Muscle layer of colon (tissue), 2 donors: ENCODE results near the gene OPRD1.
"Not testable (repeated sequence)": the region's sequence is repeated elsewhere in the genome, so short reads cannot be mapped to it uniquely, and the experiment has no call there.

Experiments used
- H3K27ac ChIP-seq: one replicate; pipeline ENCODE4 v1.7.0; 2013; ENCODE audit warnings: low read depth, mild to moderate bottlenecking, low read length, moderate library complexity
- H3K27me3 ChIP-seq, 2 donors: one replicate each; pipeline ENCODE4 v1.7.0; 2013; ENCODE audit warnings: low read length in 2 of 2, mild to moderate bottlenecking in 2 of 2; ENCODE audit not compliant: insufficient read depth in 2 of 2, control insufficient read depth in 1 of 2
- H3K36me3 ChIP-seq: one replicate; pipeline ENCODE4 v1.7.0; 2013; ENCODE audit warnings: mild to moderate bottlenecking, low read length; ENCODE audit not compliant: insufficient read depth
- H3K4me1 ChIP-seq: one replicate; pipeline ENCODE4 v1.7.0; 2013; ENCODE audit warnings: mild to moderate bottlenecking, low read length; ENCODE audit not compliant: insufficient read depth
- H3K4me3 ChIP-seq, 2 donors: one replicate each; pipeline ENCODE4 v1.7.0; 2013; ENCODE audit warnings: low read length in 2 of 2, low read depth in 1 of 2, mild to moderate bottlenecking in 1 of 2, moderate library complexity in 1 of 2
- H3K9ac ChIP-seq: one replicate; pipeline ENCODE4 v1.7.0; 2013; ENCODE audit warnings: low read length
- H3K9me3 ChIP-seq: one replicate; pipeline ENCODE4 v1.7.0; 2013; ENCODE audit warnings: mild to moderate bottlenecking, low read length
- donor health status: abdominal sarcoma.
- donor health status: Adenocarcinoma of cecum.

OPRD1 gene

DNA sequence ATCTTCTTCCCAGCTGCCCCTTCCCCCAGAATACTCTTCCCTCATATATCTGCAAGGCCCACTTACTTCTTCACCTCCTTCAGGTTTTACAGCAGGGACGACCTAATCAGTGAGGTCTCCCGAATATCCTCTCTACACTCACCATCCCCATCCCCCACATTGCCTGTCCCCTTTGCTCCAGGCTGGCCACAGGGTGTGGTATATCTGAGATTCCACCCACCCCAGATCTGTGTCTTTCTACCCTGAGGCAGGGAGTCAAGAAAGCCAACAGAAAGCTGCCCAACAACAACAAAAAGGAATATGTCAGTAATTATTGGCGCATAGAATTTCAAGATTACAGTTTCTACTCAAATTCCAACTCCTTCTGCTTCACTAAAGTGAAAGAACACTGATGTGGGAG, 30.0 kb upstream of the OPRD1 start:
- Histone ChIP-seq H3K36me3 (no peaks in the 10 kb centered on the region), H3K27me3 (no peaks in the 10 kb centered on the region), H3K4me3 (no peak overlapping the region), H3K9me3 (no peaks in the 10 kb centered on the region), H3K4me1 (peaks cover 4% of the 10 kb centered on the region), H3K9ac (no peak overlapping the region), H3K27ac (no peak overlapping the region)

DNA sequence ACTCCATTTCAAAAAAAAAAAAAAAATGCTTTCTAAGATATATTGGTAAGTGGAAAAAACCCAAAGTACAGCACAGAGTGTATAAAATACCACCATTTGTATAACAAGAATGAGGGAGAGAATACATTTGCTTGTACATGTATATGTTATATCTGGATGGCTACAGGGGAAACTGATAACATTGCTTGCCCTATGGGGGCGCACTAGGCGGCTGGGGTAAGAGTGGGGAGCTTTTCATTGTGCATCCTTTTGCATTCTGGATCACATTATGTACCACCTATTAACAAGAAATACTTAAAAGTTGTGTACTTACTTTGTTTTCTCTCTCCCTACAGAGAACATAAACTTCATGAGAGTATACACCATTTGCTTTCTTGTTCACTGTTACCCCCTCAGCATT, 28.6 kb upstream of the OPRD1 start:
- Histone ChIP-seq H3K27ac (no peak overlapping the region), H3K36me3 (no peaks in the 10 kb centered on the region), H3K9me3 (no peaks in the 10 kb centered on the region), H3K9ac (no peak overlapping the region), H3K4me1 (peaks cover 4% of the 10 kb centered on the region), H3K4me3 (no peak overlapping the region), H3K27me3 (no peaks in the 10 kb centered on the region)

DNA sequence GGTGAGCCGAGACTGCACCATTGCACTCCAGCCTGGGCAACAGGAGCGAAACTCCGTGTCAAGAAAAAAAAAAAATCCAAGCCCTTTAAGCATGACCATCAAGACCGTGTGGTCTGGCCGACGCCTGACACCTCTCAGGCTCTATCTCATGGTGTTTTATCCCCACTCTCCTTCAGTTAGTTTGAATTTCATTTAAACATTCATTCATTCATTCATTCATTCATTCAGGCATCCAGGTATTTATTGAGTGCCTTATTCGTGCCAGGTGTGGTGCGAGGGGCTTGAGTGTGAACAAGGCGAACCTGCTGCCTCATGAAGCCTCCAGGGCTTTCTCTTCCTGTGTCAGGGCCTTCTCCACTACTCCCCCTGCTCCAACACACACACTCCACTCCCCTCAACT, 22.6 kb upstream of the OPRD1 start:
- Histone ChIP-seq H3K9me3 (no peaks in the 10 kb centered on the region), H3K27ac (no peak overlapping the region), H3K4me3 (no peak overlapping the region), H3K36me3 (no peaks in the 10 kb centered on the region), H3K9ac (no peak overlapping the region), H3K27me3 (no peaks in the 10 kb centered on the region), H3K4me1 (no peaks in the 10 kb centered on the region)

DNA sequence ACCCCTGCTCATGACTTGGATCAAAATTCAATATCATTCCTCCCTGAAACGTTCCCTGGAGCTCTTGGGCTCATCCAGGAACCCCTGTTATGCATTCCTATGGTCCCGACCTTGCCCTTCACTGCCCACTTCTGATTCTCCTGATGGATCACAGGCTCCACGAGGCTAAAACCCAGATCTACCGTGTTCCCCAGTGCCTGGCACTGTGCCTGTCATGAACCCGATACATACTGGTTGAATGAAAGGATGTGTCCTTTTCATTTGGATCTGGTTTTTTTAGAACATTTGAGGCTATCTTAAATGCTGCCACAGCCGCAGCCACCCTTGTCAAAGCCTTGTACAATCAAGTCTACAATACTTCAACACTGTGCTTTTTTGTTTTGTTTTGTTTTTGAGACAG, 22.2 kb upstream of the OPRD1 start:
- Histone ChIP-seq H3K9me3 (no peaks in the 10 kb centered on the region), H3K27me3 (no peaks in the 10 kb centered on the region), H3K9ac (no peak overlapping the region), H3K4me3 (no peak overlapping the region), H3K27ac (no peak overlapping the region), H3K36me3 (no peaks in the 10 kb centered on the region), H3K4me1 (no peaks in the 10 kb centered on the region)

DNA sequence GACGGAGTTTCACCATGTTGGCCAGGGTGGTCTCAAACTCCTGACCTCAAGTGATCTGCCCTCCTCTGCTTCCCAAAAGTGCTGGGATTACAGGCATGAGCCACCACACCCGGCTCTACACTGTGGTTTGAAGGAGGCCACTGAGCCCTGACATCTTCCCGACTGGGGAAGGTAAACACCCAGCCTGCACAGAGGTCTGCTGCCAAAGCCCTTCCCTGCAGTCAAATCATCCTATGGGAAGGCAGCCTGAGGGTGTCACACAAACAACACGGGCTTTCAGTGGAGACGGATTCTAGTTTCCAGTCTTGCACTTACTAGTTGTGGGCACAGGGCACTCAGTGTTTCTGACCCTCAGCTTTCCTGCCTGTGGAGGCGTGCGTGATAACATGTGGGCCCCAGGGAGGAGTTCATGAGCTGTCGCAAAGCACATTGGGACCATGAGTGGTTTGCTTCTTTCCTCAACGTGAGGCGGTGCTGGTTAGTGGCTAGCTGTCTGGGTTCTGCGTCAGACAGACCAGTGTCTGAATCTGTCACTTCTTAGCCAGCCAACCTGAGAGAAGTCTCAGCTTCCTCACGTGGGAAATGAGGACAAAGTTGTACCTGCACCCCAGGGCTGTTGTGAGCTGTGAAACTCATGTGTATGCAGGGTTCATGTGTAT, 21.5 kb upstream of the OPRD1 start:
- Histone ChIP-seq H3K9ac (no peak overlapping the region), H3K9me3 (no peaks in the 10 kb centered on the region), H3K36me3 (no peaks in the 10 kb centered on the region), H3K27ac (no peak overlapping the region), H3K27me3 (no peaks in the 10 kb centered on the region), H3K4me1 (no peaks in the 10 kb centered on the region), H3K4me3 (no peak overlapping the region)

DNA sequence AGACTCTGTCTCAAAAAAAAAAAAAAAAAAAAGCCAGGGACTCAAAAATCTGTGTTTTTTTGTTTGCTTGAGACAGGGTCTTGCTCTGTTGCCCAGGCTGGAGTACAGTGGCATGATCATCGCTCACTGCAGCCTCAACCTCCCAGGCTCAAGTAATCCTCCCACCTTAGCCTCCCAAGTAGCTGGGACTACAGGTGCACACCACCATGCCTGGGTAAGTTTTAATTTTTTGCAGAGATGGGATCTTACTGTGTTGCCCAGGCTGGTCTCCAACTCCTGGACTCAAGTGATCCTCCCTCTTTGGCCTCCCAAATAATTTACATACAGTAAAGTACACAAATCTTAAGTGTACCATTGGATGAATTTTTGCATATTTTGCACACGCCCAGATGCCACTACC, 20.0 kb upstream of the OPRD1 start:
- H3K9ac ChIP-seq, H3K4me3 ChIP-seq, H3K9me3 ChIP-seq, H3K27ac ChIP-seq, H3K36me3 ChIP-seq, H3K4me1 ChIP-seq, H3K27me3 ChIP-seq: not testable (repeated sequence)

DNA sequence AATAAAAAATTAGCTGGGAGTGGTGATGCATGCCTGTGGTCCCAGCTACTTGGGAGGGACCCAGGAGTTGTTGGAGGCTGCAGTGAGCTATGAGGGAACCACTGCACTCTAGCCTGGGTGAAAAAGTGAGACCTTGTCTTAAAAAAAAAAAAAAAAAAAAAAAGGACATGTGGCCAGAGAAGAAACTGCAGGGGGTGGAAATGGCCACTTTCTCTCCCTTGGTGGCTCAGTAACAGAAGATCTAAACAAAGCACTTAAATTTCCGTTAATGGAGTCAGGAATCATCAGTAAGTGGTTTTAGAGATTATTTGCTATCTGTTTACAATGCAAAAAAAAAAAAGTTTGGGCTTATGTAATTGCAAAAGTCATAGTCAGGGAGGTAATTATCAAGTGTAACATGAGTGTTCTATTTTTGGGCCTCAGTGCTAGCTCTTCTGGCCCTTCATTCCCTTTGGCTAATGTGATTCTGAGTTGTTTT, 19.3 kb upstream of the OPRD1 start:
- Histone ChIP-seq H3K9me3 (no peaks in the 10 kb centered on the region), H3K4me1 (no peaks in the 10 kb centered on the region), H3K4me3 (no peak overlapping the region), H3K27me3 (no peaks in the 10 kb centered on the region), H3K9ac (no peak overlapping the region), H3K36me3 (no peaks in the 10 kb centered on the region), H3K27ac (no peak overlapping the region)

DNA sequence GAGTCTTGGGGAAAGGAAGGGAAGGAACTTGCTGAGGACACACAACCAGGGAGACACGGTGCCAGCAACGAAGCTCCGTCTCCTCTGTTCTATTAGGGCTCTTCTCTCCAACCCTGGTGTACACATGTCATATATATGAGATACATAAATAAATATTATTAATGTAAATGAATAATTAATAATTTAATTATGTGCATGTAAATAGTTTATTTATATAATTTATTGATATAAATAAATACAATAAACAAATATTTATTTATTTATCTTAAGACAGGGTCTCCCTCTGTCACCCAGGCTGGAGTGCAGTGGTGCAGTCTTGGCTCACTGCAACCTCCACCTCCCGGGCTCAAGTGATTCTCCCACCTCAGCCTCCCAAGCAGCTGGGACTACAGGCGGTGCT, 17.4 kb upstream of the OPRD1 start:
- not testable (repeated sequence) for H3K27ac ChIP-seq, H3K4me3 ChIP-seq, H3K9me3 ChIP-seq, H3K36me3 ChIP-seq, H3K4me1 ChIP-seq, H3K27me3 ChIP-seq, H3K9ac ChIP-seq

DNA sequence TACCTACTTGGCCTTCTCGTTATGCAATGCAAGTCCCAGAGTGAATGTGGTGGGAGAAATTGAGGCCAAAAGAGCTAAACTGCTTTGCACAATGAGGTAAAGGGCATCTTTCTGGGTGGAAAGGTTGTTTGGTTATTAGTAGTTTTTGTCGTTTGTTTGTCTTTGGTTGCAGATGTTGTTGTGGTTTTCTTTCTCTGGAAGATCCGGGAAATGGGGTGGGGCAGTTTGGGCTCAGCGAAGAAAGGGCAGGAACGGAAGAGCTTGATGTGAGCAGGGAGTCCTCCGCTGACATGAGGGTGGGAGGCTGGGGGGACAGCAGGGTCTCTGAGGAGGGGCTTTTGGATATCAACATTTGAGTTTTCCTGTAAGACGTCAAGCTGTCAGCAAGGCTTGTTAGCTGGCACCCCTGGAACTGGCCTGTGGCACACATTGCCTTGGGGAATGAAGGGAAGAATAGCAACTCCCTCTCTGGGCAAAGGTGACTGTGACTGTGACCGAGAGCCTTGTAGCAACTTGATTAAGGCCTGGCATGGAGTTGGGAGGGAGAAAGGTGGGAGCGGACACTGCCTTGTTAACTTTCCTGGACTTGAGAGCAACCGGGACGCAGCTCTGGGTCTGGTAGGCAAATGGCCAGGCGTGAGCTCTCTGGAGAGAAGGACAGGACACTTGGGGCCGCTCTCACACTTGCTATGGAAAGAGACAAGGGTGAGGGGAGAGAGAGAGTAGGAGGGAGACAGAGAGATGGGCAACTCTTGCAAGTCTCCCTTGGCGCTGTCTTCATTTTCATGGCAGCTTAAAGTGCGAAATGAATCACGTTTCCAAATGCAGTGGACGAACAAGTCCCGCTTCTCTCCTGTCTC, 15.4 kb upstream of the OPRD1 start:
- H3K4me3 ChIP-seq: no peak overlapping the region
- no peak overlapping the region for H3K27ac ChIP-seq
- no peak overlapping the region for H3K9ac ChIP-seq
- no peaks in the 10 kb centered on the region for H3K4me1 ChIP-seq
- no peaks in the 10 kb centered on the region for H3K9me3 ChIP-seq
- H3K27me3 ChIP-seq: no peaks in the 10 kb centered on the region
- H3K36me3 ChIP-seq: no peaks in the 10 kb centered on the region

DNA sequence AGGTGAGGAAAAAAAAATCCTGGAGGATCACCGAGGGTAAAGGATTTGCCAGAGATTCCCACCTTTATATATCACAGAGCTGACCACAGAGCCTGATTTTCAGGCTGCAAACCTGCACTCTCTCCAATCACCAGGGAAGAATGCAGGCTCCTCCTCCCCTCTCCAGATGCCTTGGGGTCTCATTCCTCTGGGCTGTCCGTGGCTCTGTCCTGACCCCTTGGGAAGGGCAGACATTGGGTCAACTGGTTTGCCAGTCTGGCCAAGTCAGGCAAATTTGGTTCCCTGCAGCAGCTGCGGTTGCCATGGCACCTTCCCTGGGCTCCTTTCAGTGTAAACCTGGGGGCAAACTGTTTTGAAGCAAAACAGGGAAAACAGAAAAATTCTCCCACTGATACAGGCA, 11.6 kb upstream of the OPRD1 start:
- Histone ChIP-seq H3K4me3 (no peak overlapping the region), H3K36me3 (no peaks in the 10 kb centered on the region), H3K9ac (no peak overlapping the region), H3K9me3 (no peaks in the 10 kb centered on the region), H3K27me3 (no peaks in the 10 kb centered on the region), H3K27ac (no peak overlapping the region), H3K4me1 (no peaks in the 10 kb centered on the region)

DNA sequence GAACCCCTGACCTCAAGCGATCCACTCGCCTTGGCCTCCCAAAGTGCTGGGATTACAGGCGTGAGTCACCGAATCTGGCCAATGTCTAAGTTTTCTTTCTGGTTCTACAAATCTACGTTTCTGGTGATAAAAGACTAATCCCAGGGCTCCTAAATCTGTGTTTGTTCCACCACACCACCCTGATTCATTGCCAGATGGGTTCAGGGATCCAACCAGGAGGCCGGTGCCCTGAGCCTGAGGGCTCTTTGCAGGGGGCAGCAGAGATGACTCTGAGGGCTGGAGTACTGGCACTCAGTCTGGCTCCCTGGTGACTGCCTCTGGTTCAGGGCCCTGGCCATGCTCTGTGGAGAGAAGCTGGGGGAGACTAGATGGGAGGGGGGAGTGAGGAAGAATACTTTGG, 10.5 kb upstream of the OPRD1 start:
- no peak overlapping the region for H3K9ac ChIP-seq
- no peak overlapping the region for H3K27ac ChIP-seq
- H3K9me3 ChIP-seq: no peaks in the 10 kb centered on the region
- H3K4me3 ChIP-seq: no peak overlapping the region
- no peaks in the 10 kb centered on the region for H3K27me3 ChIP-seq
- no peaks in the 10 kb centered on the region for H3K4me1 ChIP-seq
- no peaks in the 10 kb centered on the region for H3K36me3 ChIP-seq

DNA sequence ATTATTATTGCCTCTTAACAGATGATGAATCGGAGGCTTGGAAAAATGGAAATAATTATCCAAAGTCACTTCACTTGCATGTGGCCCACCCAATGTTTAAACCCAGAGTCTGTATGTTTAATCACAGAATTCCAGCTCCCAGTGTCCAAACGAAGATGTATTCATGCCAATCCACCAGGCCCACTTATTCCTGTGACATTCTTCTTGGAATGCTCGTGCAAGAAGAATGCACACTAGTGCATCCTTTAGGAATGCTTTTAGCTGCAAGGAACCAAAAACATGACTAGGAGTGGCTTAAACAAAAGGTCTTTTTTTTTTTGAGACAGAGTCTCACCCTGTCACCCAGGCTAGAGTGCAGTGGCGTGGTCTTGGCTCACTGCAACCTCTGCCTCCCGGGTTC, 8.9 kb upstream of the OPRD1 start:
- H3K27ac ChIP-seq: no peak overlapping the region
- no peaks in the 10 kb centered on the region for H3K27me3 ChIP-seq
- H3K9ac ChIP-seq: no peak overlapping the region
- H3K36me3 ChIP-seq: no peaks in the 10 kb centered on the region
- H3K4me1 ChIP-seq: no peaks in the 10 kb centered on the region
- no peak overlapping the region for H3K4me3 ChIP-seq
- H3K9me3 ChIP-seq: no peaks in the 10 kb centered on the region
